Measurements from ENCODE around the gene MAN2A1. TPM values are rescaled to one million over a fixed set of nuclear protein-coding genes. Genes with fewer than 3 reads are reported as not detected.

The MAN2A1 gene
- total RNA-seq, 2 donors from 2014 or later: 60.7 to 62.1 TPM

GRCh38 chr5:109833946-109834345 lies 144.2 kb downstream of the MAN2A1 start:
- Histone ChIP-seq H3K27me3 (ENCODE audit: control insufficient read depth, insufficient read depth, low read length, poor library complexity, severe bottlenecking) (no peaks in the 10 kb centered on the region), H3K36me3 (ENCODE audit: control insufficient read depth, insufficient read depth, low read length) (peaks cover 22% of the 10 kb centered on the region), H3K27ac (ENCODE audit: low read depth, low read length) (no peak overlapping the region), H3K4me1 (ENCODE audit: control insufficient read depth, insufficient read depth, low read length) (no peaks in the 10 kb centered on the region), H3K9ac (ENCODE audit: extremely low read depth, low read length, poor library complexity, severe bottlenecking) (no peak overlapping the region), H3K4me3 (ENCODE audit: low read length) (no peak overlapping the region), H3K9me3 (ENCODE audit: control insufficient read depth, low read length) (peaks cover 32% of the 10 kb centered on the region)
- Mint-ChIP-seq H3K27ac (no peak overlapping the region), H3K4me1 (peaks cover 25% of the 10 kb centered on the region), H3K27me3 (ENCODE audit: insufficient read depth) (no peaks in the 10 kb centered on the region), H3K4me3 (no peak overlapping the region), H3K36me3 (ENCODE audit: low read depth) (peaks cover 42% of the 10 kb centered on the region), H3K9me3 (peaks cover 20% of the 10 kb centered on the region)
- DNase-seq: no peak
- 93% methylated on average over 3 of the region's 3 CpGs; no CpG with 5 or more reads in 1 of the 2 experiments for WGBS, 2 experiments (ENCODE audit: insufficient coverage in 1 of 2, insufficient read length in 1 of 2)
- TF ChIP-seq CTCF (conservative IDR thresholded peaks at IDR 0.05): no peak

GRCh38 chr5:109836280-109836679 lies 146.6 kb downstream of the MAN2A1 start:
- peak; percentile 55 for DNase-seq
- H3K27me3 ChIP-seq (ENCODE audit: control insufficient read depth, insufficient read depth, low read length, poor library complexity, severe bottlenecking): no peaks in the 10 kb centered on the region
- H3K27me3 Mint-ChIP-seq (ENCODE audit: insufficient read depth): no peaks in the 10 kb centered on the region

GRCh38 chr5:109837231-109837861 lies 147.6 kb downstream of the MAN2A1 start:
- WGBS, 2 experiments (ENCODE audit: insufficient coverage in 1 of 2, insufficient read length in 1 of 2): 93% methylated on average over 6 of the region's 6 CpGs; no CpG with 5 or more reads in 1 of the 2 experiments
- no peak for DNase-seq
- no peaks in the 10 kb centered on the region for H3K27me3 Mint-ChIP-seq (ENCODE audit: insufficient read depth)

More at GRCh38 chr5:109836280-109836679, 146.6 kb downstream of the MAN2A1 start:
- Mint-ChIP-seq H3K4me1 (peaks cover 29% of the 10 kb centered on the region), H3K9me3 (peaks cover 18% of the 10 kb centered on the region), H3K4me3 (no peak overlapping the region), H3K36me3 (ENCODE audit: low read depth) (peaks cover 36% of the 10 kb centered on the region), H3K27ac (no peak overlapping the region)
- no peaks in the 10 kb centered on the region for H3K4me1 ChIP-seq (ENCODE audit: control insufficient read depth, insufficient read depth, low read length)
- H3K9me3 ChIP-seq (ENCODE audit: control insufficient read depth, low read length): peaks cover 20% of the 10 kb centered on the region
- WGBS, 2 experiments (ENCODE audit: insufficient coverage in 1 of 2, insufficient read length in 1 of 2): 89 to 91% methylated on average over 4 to 8 of the region's 8 CpGs
- H3K9ac ChIP-seq (ENCODE audit: extremely low read depth, low read length, poor library complexity, severe bottlenecking): no peak overlapping the region
- TF ChIP-seq CTCF (conservative IDR thresholded peaks at IDR 0.05): peak; percentile 22
- no peak overlapping the region for H3K27ac ChIP-seq (ENCODE audit: low read depth, low read length)
- no peak overlapping the region for H3K4me3 ChIP-seq (ENCODE audit: low read length)
- H3K36me3 ChIP-seq (ENCODE audit: control insufficient read depth, insufficient read depth, low read length): peaks cover 25% of the 10 kb centered on the region

More at GRCh38 chr5:109837231-109837861, 147.6 kb downstream of the MAN2A1 start:
- no peaks in the 10 kb centered on the region for H3K4me1 ChIP-seq (ENCODE audit: control insufficient read depth, insufficient read depth, low read length)
- no peak for TF ChIP-seq CTCF (conservative IDR thresholded peaks at IDR 0.05)
- H3K4me3 ChIP-seq (ENCODE audit: low read length): no peak overlapping the region
- no peak overlapping the region for H3K27ac ChIP-seq (ENCODE audit: low read depth, low read length)
- H3K9ac ChIP-seq (ENCODE audit: extremely low read depth, low read length, poor library complexity, severe bottlenecking): no peak overlapping the region
- peaks cover 30% of the 10 kb centered on the region for H3K36me3 ChIP-seq (ENCODE audit: control insufficient read depth, insufficient read depth, low read length)
- H3K36me3 Mint-ChIP-seq (ENCODE audit: low read depth): peaks cover 33% of the 10 kb centered on the region
- H3K27ac Mint-ChIP-seq: peak overlapping the region; percentile 30
- peaks cover 29% of the 10 kb centered on the region for H3K4me1 Mint-ChIP-seq
- peaks cover 15% of the 10 kb centered on the region for H3K9me3 Mint-ChIP-seq
- H3K9me3 ChIP-seq (ENCODE audit: control insufficient read depth, low read length): peaks cover 16% of the 10 kb centered on the region
- H3K27me3 ChIP-seq (ENCODE audit: control insufficient read depth, insufficient read depth, low read length, poor library complexity, severe bottlenecking): no peaks in the 10 kb centered on the region
- no peak overlapping the region for H3K4me3 Mint-ChIP-seq
